Vagina (tissue), 2 donors: ENCODE results near the gene KLK13.

Source experiments
- POLR2A ChIP-seq, 2 donors: fragments of 450-650 bp; IDR thresholded peaks; one replicate each; pipeline ENCODE4 v1.6.1; 2017; ENCODE audit warnings: antibody characterized with exemption in 2 of 2, mild to moderate bottlenecking in 2 of 2, moderate library complexity in 2 of 2
- POLR2AphosphoS5 ChIP-seq, 2 donors: sonication (generic); formaldehyde crosslinking; IDR thresholded peaks; one replicate each; pipeline ENCODE4 v1.9.0; 2017; ENCODE audit warnings: antibody characterized with exemption in 2 of 2, mild to moderate bottlenecking in 2 of 2, low read depth in 1 of 2; ENCODE audit not compliant: insufficient read depth in 1 of 2
- TF ChIP-seq, protein P1 (sequence below), 3 experiments: fragments of 450-650 bp in 2 of 3; fragments of 200-600 bp in 1 of 3; sonication (generic) in 1 of 3; IDR thresholded peaks; one replicate each; pipeline ENCODE4 v1.5.1; 2017 to 2019; ENCODE audit warnings: antibody characterized with exemption in 3 of 3, mild to moderate bottlenecking in 2 of 3, moderate library complexity in 2 of 3

DNA sequence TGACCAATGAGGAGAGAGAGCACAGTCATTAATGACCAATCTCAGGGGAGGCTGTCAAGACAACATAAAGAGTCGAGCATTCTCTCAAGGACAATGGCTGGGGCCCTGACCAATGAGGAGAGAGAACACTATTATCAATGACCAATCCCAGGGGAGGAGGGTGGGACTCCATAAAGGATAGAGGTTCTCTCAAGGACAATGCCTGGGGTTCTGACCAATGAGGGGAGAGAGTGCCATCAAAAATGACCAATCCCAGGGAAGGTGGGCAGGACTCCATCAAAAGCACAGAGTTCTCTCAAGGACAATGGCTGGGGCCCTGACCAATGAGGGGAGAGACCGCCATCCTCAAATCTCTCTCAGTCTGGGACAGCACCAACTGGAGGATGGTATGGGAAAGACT is 35.2 kb downstream of the KLK13 start:
- TF ChIP-seq, protein P1, sequence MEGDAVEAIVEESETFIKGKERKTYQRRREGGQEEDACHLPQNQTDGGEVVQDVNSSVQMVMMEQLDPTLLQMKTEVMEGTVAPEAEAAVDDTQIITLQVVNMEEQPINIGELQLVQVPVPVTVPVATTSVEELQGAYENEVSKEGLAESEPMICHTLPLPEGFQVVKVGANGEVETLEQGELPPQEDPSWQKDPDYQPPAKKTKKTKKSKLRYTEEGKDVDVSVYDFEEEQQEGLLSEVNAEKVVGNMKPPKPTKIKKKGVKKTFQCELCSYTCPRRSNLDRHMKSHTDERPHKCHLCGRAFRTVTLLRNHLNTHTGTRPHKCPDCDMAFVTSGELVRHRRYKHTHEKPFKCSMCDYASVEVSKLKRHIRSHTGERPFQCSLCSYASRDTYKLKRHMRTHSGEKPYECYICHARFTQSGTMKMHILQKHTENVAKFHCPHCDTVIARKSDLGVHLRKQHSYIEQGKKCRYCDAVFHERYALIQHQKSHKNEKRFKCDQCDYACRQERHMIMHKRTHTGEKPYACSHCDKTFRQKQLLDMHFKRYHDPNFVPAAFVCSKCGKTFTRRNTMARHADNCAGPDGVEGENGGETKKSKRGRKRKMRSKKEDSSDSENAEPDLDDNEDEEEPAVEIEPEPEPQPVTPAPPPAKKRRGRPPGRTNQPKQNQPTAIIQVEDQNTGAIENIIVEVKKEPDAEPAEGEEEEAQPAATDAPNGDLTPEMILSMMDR (IDR thresholded peaks at IDR 0.05), result no peak
- TF ChIP-seq POLR2AphosphoS5 (IDR thresholded peaks at IDR 0.05; ENCODE audit: insufficient read depth in 1 of 2, low read depth in 1 of 2), result no peak
- no peak for TF ChIP-seq POLR2A (IDR thresholded peaks at IDR 0.05)
